Measurements from ENCODE around the gene IL31RA.
A peak's percentile ranks its signal among the peaks of the same experiment; 100 is the strongest.
"Not testable (repeated sequence)": the region's sequence is repeated elsewhere in the genome, so short reads cannot be mapped to it uniquely, and the experiment has no call there.

IL31RA gene

GRCh38 chr5:55927861-55928655 is 76.9 kb downstream of the IL31RA start:
- no peak for DNase-seq

GRCh38 chr5:55929020-55929799 is 78.1 kb downstream of the IL31RA start:
- DNase-seq, result no peak

DNA sequence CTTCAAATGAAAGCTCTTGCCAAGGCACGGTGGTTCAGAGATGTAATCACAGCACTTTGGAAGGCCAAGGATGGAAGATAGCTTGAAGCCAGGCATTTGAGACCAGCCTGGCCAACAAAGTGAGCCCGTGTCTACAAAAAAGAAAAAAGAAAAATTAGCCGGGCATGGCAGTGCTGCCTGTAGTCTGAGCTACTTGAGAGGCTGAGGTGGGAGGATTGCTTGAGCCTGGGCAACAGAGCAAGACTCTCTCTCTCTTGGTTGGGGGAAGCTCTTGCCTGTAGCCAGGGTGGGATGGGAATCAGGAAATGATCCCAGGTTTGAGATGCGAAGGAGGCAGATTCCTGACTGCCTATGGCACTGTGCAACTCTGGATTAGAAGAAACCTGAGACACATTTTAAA is 81.5 kb downstream of the IL31RA start:
- DNase-seq, result no peak

DNA sequence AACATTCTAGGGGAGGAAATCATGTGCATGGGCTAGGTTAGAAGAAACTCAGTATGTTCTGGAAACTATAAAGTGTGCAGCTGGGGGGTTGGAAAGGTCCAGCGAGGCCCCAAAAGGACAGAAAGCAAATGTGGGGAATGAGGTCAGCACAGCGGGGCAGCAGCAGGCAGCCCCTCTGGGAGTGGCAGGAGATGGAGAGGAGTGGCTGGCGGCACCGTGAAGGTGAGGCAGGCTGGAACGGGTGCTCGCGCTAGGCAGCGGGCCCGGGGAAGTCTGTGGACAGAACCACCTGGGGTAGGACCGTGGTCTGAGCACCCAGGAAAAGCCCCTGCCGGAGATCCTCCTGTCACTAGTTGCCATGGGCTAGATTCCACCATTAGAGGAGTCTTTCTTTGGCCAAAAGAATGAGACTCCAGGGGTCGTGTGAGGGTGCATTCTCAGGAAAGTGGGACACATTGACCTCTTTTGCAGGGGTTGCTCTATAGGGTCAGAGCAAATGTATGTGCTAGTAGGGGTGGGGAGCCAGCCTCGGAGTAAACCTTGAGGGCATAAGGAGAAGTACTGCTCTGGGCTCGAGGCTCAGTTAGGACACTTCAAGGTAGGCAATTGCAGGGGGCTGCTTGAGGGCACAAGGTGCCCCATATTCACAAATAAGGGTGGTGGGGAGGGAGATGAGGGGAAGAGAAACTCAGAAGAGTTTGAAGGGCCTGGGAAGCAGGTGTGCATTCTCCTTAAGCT is 82.4 kb downstream of the IL31RA start:
- DNase-seq, result no peak

DNA sequence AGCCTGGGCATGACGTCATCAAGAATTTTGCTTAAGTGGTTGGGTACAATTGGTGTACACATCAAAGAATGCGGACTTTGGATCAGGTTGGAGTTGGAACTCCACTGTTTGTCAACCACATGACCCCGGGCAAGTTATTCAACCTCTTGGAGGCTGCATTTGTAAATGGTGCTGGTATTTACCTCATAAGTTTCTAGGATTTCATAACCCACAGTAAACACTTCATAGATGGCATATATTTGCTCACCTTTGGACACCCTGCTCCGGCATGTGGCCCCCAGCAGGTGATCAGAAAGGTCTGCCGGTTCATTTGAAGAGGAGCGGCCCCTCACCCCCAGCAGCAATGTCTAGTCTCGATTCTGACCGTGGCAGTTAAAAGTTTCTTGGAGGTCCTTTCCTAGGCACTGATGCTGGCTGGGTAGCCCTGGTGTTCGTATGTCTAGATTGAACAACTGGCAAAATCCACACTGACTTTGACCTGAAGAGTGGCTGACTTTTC is 83.0 kb downstream of the IL31RA start:
- DNase-seq, result peak; percentile 95

- DNase-seq, result peak; percentile 51
Measured at GRCh38 chr5:55934720-55935119, 83.6 kb downstream of the IL31RA start.

- DNase-seq, result peak; percentile 10
Measured at GRCh38 chr5:55935371-55935770, 84.2 kb downstream of the IL31RA start.

GRCh38 chr5:55936100-55936693 is 85.0 kb downstream of the IL31RA start:
- peak; percentile 90 for DNase-seq

DNA sequence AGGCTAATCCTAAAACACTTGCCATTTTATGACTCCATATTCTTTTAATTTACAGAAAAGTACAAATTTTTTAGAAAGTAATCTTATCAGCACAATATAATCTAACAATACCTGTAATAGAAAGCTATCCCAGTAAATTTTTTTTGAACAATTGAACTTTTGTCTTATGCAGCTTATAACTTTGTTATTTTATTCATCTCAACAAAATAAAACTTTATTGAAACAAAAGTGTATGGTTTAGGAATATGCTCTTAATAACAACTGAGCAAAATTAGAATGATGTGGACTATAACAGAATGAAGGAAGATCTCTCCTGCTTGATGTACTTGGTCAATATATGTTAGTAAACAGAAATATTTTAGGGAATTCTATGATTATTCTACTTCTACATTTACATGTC is 86.4 kb downstream of the IL31RA start:
- DNase-seq, result not testable (repeated sequence)

- DNase-seq, result not testable (repeated sequence)
Measured at GRCh38 chr5:55941154-55941553, 90.0 kb downstream of the IL31RA start.

GRCh38 chr5:55959208-55959607 is 108.1 kb downstream of the IL31RA start:
- no peak for DNase-seq

DNA sequence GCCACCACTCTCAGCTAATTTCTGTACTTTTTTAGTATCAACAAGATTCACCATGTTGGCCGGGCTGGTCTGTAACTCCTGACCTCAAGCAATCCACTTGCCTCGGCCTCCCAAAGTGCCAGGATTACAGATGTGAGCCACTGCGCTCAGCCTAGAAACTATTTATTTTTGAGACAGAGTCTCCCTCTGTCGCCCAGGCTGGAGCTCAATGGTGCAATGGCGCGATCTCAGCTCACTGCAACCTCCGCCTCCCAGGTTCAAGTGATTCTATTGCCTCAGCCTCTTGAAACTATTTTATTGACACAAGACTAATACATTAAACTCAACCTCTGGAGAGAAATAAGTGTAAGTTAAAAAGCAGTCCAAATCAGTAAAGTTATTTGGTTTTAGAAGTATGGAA is 109.6 kb downstream of the IL31RA start:
- DNase-seq, result no peak

- no peak for DNase-seq
Measured at GRCh38 chr5:55965525-55965924, 114.4 kb downstream of the IL31RA start.

GRCh38 chr5:55966284-55966683 is 115.1 kb downstream of the IL31RA start:
- no peak for DNase-seq

GRCh38 chr5:55969956-55970355 is 118.8 kb downstream of the IL31RA start:
- no peak for DNase-seq
